ENCODE measurements around the gene NFKB2.

Gene NFKB2

GRCh38 chr10:102396730-102397151, 1.2 kb downstream of the NFKB2 start:
- Mint-ChIP-seq H3K27me3 (ENCODE audit: low read depth, poor library complexity) (peaks cover 28% of the 10 kb centered on the region), H3K36me3 (ENCODE audit: low read depth) (no peaks in the 10 kb centered on the region), H3K4me1 (peaks cover 28% of the 10 kb centered on the region), H3K4me3 (peak overlapping the region; percentile 80), H3K9me3 (no peaks in the 10 kb centered on the region), H3K27ac (no peak overlapping the region)
- no peak for TF ChIP-seq CTCF (IDR thresholded peaks at IDR 0.05)
- DNase-seq, result no peak

- H3K36me3 Mint-ChIP-seq (ENCODE audit: low read depth), result no peaks in the 10 kb centered on the region
- H3K9me3 Mint-ChIP-seq, result no peaks in the 10 kb centered on the region
- H3K27me3 Mint-ChIP-seq (ENCODE audit: low read depth, poor library complexity), result peaks cover 22% of the 10 kb centered on the region
- DNase-seq, result no peak
- H3K4me3 Mint-ChIP-seq, result peak overlapping the region; percentile 80
- H3K4me1 Mint-ChIP-seq, result peaks cover 28% of the 10 kb centered on the region
- no peak for TF ChIP-seq CTCF (IDR thresholded peaks at IDR 0.05)
- no peak overlapping the region for H3K27ac Mint-ChIP-seq
These were observed 2.0 kb downstream of the NFKB2 start for GRCh38 chr10:102397222-102398171.

GRCh38 chr10:102398172-102399020, 2.9 kb downstream of the NFKB2 start:
- no peak for TF ChIP-seq CTCF (IDR thresholded peaks at IDR 0.05)
- Mint-ChIP-seq H3K27ac (no peak overlapping the region), H3K36me3 (ENCODE audit: low read depth) (no peaks in the 10 kb centered on the region), H3K9me3 (no peaks in the 10 kb centered on the region), H3K4me1 (peaks cover 23% of the 10 kb centered on the region), H3K27me3 (ENCODE audit: low read depth, poor library complexity) (peaks cover 13% of the 10 kb centered on the region), H3K4me3 (peak overlapping the region; percentile 70)
- DNase-seq, result no peak

- peak; percentile 92 for TF ChIP-seq CTCF (IDR thresholded peaks at IDR 0.05)
- Mint-ChIP-seq H3K4me1 (peaks cover 18% of the 10 kb centered on the region), H3K36me3 (ENCODE audit: low read depth) (no peaks in the 10 kb centered on the region), H3K9me3 (no peaks in the 10 kb centered on the region), H3K27me3 (ENCODE audit: low read depth, poor library complexity) (peaks cover 5% of the 10 kb centered on the region), H3K27ac (no peak overlapping the region), H3K4me3 (peak overlapping the region; percentile 70)
- peak; percentile 93 for DNase-seq
These were observed 3.9 kb downstream of the NFKB2 start for GRCh38 chr10:102399217-102400021.

- TF ChIP-seq CTCF (IDR thresholded peaks at IDR 0.05), result no peak
These were observed 4.6 kb downstream of the NFKB2 start for GRCh38 chr10:102400076-102400475.

More at GRCh38 chr10:102400076-102400475, 4.6 kb downstream of the NFKB2 start:
- Mint-ChIP-seq H3K4me3 (no peak overlapping the region), H3K27ac (no peak overlapping the region), H3K9me3 (no peaks in the 10 kb centered on the region), H3K4me1 (peaks cover 12% of the 10 kb centered on the region), H3K36me3 (ENCODE audit: low read depth) (no peaks in the 10 kb centered on the region), H3K27me3 (ENCODE audit: low read depth, poor library complexity) (no peaks in the 10 kb centered on the region)
- DNase-seq, result no peak
